GM23248 (cell line): Measurements from ENCODE around the gene WFS1.

ENCODE experiments used
- EZH2 ChIP-seq: fragments of 200-600 bp; sonication (generic); IDR thresholded peaks from 2 replicates; pipeline ENCODE4 v1.6.1; 2018; ENCODE audit warnings: antibody characterized with exemption, mild to moderate bottlenecking; ENCODE audit not compliant: insufficient read depth, poor library complexity, severe bottlenecking
- EZH2phosphoT487 ChIP-seq: fragments of 200-600 bp; sonication (generic); IDR thresholded peaks from 2 replicates; pipeline ENCODE4 v1.6.1; 2018; ENCODE audit warnings: antibody characterized with exemption, moderate library complexity, mild to moderate bottlenecking, low read depth; ENCODE audit not compliant: insufficient read depth

DNA sequence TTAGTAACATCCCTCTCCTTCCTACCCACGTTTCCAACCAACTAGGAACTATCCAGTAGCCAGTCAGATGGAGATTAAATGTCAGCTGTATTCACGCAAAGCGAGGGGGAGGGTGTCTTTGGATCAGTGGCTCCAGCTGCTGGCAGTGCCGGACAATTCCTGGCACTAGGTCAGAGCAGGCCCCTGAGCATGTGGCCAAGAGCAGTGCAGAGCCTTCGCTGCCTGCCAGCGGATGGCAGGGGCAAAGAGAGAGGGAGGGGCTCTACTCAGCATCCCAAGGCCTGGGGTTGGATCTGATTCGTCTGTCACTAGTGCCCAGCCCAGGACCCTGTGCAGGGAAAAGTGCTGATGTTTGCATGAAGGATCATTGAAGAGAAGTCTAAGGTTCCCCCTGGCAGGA, 40.6 kb upstream of the WFS1 start:
- no peak for TF ChIP-seq EZH2phosphoT487
- no peak for TF ChIP-seq EZH2
